ENCODE data around the gene MYO9B.

Gene MYO9B

DNA sequence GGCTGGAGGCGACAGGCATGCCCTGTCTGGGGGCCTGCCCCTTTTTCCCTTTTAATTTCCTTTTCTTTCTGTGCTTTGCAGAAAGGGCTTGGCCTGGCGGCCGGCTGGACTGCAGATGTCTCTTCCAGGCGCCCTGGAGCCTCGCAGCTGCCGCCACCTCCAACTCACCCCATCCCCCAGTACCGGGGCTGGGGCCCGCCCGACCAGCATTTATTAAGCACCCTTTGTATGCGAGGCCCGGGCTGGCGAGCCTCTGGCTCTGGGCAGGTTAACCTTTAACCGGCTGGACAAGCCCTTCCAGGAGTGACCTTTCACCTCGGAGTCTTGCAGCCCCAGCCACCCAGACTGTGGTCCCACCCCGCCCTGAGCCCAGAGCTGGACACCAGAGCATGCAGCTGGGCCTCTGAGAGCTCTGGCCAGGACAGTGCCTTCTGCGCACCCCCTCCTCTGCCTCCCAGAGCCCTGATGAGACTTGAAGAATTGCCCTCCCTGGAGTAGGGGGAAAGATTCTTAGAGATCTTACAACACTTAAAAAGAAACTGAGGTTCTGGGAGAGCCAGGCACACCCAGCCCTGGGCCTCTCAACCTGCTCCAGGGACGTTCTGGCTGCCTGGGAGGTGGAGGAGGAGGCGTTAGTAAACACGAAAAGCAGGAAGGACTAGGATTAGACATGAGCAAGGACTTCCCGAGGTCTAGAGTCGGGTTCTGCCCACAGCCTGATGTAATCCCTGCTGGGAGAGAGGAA lies 171.3 kb downstream of the MYO9B start:
- peak; percentile 64 for DNase-seq

DNA sequence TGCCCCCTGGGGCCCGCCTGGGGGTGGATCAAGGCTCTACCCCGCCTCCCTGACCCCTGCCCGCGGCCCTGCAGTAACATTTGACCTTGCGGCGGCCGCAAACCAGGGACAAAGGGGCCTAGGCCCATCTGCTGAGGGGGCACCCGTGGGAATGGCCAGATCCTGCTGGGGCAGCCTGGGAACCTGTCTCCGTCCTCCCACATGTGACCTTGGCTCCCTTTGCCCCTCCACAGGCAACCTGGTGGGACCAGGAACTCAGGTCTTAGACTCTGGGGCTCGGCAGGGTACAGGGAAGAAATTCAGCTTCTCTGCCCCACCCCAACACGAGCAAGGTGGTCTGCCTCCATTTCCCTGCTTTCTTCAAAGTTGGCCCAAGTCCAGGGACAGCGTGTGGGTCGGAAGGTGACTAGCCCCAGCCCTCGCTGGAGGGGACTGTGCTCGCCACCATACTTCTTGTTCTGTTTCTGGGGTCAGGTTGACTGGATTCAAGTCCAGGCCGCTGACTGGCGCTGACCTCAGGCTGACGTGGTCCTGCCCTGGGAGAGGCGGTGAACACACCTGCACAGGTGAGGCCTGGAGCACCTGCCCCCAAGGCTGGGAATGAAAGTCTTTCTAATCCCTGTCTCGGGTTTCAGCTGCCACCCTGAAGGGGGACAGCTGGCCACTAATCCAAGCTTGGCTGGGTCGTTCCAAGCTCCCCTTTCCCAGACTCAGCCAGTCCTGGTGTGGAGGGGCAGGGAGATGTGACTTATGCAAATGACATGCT lies 172.6 kb downstream of the MYO9B start:
- no peak for DNase-seq

DNA sequence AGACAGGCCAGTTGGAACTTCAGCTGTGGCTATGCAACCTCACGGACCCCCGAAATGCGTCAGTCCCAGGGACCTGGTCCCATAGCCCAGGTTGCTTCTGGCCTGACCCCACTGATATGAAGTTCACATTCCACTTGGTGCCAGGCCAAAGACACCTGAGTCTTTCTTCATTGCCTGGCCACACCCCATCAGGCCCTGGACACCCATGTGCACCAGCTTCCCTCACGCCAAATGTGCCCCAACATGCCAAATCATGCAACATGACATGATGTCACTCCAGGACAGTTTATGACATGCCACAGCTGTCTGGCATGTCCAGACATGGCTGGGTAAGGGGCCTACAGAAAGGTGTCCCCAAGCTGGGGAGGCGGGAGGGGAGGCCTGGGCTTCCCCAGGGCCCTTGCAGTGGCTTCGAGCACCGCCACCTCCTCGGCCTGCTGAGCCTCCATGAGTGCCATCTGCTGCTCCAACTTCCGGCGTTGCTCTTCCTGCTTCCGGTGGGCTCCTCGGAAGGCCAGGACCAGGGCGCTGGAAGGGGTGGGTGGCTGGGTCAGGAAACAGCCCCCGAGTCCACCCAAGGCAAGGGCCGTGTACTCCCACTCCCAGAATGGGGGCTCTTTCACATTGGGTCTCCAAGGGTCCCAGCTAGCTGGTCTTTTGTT lies 174.4 kb downstream of the MYO9B start:
- no peak for DNase-seq

DNA sequence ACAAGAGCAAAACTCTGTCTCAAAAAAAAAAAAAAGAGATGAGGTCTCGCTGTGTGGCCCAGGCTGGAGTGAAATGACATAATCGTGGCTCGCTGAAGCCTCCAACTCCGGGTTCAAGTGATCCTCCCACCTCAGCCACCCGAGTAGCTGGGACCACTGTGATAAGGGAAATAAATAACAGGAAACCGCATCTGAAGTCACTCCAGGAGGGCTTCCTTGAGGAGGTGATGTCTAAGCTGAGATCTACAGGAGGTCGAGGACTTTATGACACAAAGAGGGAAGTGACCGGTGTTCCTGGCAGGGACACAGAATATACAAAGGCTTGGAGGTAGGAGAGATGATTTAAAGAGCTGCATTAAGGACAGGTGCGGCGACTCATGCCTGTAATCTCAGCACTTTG lies 179.1 kb downstream of the MYO9B start:
- DNase-seq, result no peak

DNA sequence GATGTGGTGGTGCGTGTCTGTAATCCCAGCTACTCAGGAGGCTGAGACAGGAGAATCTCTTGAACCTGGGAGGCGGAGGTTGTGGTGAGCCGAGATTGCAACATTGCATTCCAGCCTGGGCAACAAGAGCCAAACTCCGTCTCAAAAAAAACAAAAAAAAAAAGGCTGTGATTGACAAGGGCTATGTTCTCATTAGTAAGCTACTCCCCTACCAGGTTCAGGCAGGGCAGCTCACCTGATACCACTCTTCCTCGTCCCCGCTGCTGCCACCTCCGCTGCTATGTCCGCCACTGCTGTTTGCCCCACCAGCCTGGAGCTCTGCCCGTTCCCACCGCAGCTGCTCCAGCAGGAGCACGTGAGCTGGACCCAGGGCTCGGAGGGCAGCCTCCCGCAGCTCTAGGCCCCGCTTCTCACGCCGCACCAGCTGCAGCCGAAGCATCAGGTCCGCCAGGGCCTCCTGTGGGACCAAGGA lies 179.6 kb downstream of the MYO9B start:
- no peak for DNase-seq

DNA sequence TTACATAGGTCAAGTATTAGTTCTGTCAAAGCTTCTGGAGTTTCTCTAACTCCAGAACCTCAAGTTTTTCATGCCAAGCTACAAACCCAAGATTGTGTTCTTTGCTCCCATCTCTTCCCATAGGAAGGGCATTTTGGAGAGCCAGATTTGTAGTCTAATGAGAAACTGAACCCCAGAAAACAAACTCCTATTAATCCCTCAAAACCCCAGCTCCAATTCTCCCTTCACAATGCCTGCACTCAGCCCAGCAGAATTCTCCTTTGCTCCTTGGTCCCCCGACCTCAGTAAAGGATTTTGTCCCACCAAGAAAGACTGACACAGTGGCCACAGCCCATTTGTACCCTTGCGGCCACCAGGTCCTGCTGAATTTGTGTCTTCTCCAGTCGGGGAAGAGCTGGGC lies 180.6 kb downstream of the MYO9B start:
- DNase-seq, result no peak

DNA sequence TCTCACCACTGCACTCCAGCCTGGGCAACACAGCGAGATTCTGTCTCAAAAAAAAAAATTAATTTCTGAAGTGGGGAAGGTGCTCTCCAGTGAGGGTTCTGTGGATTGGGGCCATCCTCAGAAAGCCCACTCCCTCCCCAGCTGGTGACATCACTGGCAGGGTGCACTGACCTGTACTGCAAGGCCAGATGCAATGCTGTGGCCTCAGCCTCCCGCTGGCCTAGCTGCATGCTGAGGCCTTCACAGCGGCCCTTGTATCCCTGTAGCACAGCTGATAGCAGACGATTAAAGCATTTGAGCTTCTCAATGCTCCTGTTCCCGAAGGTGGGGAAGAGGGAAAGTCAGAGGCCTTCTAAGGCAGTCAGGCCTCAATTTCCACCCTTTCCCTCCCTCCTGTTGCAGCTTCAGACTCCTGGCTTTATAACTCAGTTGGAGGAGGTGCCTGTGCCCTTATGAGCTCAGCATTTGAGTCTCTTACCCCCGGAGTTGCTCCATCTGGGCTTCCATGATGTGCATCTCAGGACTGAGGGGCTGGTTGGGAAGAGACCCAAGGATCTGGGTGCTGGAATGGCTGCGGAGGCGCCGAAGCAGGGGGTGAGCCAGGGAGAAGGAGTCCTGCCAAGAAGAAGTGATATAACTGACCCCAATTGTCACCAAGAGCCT lies 183.7 kb downstream of the MYO9B start:
- DNase-seq, result no peak

DNA sequence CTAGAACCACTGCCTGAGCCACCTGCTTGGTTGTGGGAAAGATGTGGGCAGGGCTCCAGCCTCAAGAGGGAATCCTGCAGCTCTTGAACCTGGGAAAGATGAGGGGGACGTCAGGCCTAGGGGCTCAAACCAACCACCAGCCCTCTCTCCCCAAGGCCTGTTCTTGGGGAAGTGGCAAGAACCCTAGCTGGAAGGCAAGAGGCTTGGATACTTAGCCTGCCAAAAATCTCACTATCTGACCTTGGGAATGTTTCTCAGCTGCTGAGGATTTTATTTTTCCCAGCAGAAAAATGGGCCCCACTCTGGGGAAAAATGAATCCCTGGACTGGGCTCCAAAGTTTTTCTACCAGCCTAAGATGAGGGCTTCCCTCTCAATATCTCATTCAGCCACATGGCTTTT lies 184.4 kb downstream of the MYO9B start:
- no peak for DNase-seq

DNA sequence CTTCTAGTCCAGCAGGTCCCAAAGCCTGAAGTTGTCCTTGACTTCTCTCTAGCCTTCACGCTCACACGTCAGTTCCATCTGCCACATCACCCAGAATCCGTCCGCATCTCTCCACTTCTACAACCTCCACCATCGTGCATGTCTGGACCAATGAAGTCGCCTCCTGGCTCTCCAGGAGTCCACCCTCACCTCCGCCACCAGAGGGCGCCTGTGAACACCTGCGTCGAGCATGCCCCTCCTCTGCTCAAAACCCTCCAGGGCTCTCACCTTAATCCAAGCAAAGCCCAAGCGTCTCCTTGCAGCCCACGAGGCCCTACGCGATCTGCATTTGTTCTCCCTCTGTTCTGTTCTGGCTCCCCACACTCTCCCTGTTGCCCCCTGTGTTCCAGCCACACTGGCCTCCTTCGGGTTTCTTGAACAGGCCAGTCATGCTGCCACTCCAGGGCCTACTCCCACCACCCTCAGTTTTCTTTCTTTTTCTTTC lies 185.3 kb downstream of the MYO9B start:
- peak; percentile 80 for DNase-seq

DNA sequence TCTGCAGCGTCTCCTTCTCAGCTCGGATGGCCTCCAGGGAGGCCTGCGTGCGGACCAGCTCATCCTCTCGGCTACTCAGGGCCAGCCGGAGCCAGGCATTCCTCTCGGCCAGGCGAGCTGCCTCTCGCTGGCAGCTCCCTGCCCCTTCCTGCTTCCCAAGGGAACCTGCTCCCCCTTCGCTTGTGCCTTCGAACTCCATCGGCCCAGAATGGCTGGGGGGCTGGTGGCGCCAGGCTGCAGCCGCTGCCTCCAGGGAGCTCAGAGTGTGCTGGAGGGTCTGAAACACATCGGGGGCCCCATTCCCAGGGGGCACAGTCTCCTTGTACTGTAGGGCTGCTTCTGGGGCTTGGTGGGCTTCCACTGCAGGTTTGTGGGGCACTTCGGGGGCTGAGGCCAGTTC lies 187.0 kb downstream of the MYO9B start:
- DNase-seq, result no peak

All from inflammatory macrophage treated with lipopolysaccharide for 4 hours (primary cell).